DND-41 (cell line): ENCODE results near the gene SSTR3.

Experiments used
- ATAC-seq: fragments of 200-7000 bp; cut with Tn5 transposase; 3 replicates; pipeline ENCODE4 v1.9.1; 2021; ENCODE audit warnings: low read depth; ENCODE audit not compliant: insufficient read depth
- DNase-seq: peaks from one replicate; pipeline ENCODE4 v3.0.0-alpha.2; 2020
- H2AFZ ChIP-seq: 2 replicates; pipeline ENCODE4 v1.6.0; 2012; ENCODE audit warnings: low read depth, low read length
- H3K27ac ChIP-seq: 2 replicates; pipeline ENCODE4 v1.5.1; 2012; ENCODE audit warnings: low read length, inconsistent platforms
- H3K27me3 ChIP-seq: fragments of 200-600 bp; sonication (generic); 2 replicates; pipeline ENCODE4 v1.6.0; 2012; ENCODE audit warnings: low read length, mild to moderate bottlenecking, inconsistent platforms; ENCODE audit not compliant: insufficient read depth, poor library complexity
- H3K36me3 ChIP-seq: 2 replicates; pipeline ENCODE4 v1.5.1; 2012; ENCODE audit warnings: low read length, inconsistent platforms; ENCODE audit not compliant: insufficient read depth
- H3K4me1 ChIP-seq: 2 replicates; pipeline ENCODE4 v1.5.1; 2012; ENCODE audit warnings: mild to moderate bottlenecking, low read length; ENCODE audit not compliant: insufficient read depth
- H3K4me2 ChIP-seq: 2 replicates; pipeline ENCODE4 v1.6.0; 2012; ENCODE audit warnings: mild to moderate bottlenecking, moderate library complexity, low read length, inconsistent platforms; ENCODE audit not compliant: insufficient read depth
- H3K4me3 ChIP-seq, 2 experiments: fragments of 200-600 bp in 1 of 2; shearing (Covaris generic) in 1 of 2; 2 replicates each; pipeline ENCODE4 v1.5.1; 2012 to 2016; ENCODE audit warnings: inconsistent platforms in 2 of 2, low read length in 2 of 2, mild to moderate bottlenecking in 2 of 2, low read depth in 1 of 2, moderate library complexity in 1 of 2
- H3K79me2 ChIP-seq: 2 replicates; pipeline ENCODE4 v1.6.0; 2012; ENCODE audit warnings: low read length, inconsistent platforms; ENCODE audit not compliant: insufficient read depth
- H3K9ac ChIP-seq: 2 replicates; pipeline ENCODE4 v1.6.0; 2012; ENCODE audit warnings: low read depth, mild to moderate bottlenecking, inconsistent platforms, low read length, moderate library complexity
- H3K9me3 ChIP-seq: 2 replicates; pipeline ENCODE4 v1.5.1; 2012; ENCODE audit warnings: low read length, moderate library complexity, mild to moderate bottlenecking, inconsistent platforms; ENCODE audit not compliant: insufficient read depth, severe bottlenecking
- H4K20me1 ChIP-seq: 2 replicates; pipeline ENCODE4 v1.6.0; 2012; ENCODE audit warnings: low read length; ENCODE audit not compliant: insufficient read depth
- EZH2 ChIP-seq: IDR thresholded peaks from 3 replicates; pipeline ENCODE4 v1.6.1; 2012; ENCODE audit warnings: borderline replicate concordance, low read depth, mild to moderate bottlenecking, moderate library complexity, low read length, inconsistent platforms; ENCODE audit not compliant: severe bottlenecking
- TF ChIP-seq, protein P1 (sequence below): IDR thresholded peaks from 2 replicates; pipeline ENCODE4 v1.5.1; 2012; ENCODE audit warnings: borderline replicate concordance, low read length, moderate library complexity, mild to moderate bottlenecking; ENCODE audit not compliant: poor library complexity, severe bottlenecking; ENCODE audit errors: extremely low read depth

SSTR3 gene

GRCh38 chr22:37204045-37204655 is 8.1 kb downstream of the SSTR3 start:
- no peak for ATAC-seq
- TF ChIP-seq, protein P1, sequence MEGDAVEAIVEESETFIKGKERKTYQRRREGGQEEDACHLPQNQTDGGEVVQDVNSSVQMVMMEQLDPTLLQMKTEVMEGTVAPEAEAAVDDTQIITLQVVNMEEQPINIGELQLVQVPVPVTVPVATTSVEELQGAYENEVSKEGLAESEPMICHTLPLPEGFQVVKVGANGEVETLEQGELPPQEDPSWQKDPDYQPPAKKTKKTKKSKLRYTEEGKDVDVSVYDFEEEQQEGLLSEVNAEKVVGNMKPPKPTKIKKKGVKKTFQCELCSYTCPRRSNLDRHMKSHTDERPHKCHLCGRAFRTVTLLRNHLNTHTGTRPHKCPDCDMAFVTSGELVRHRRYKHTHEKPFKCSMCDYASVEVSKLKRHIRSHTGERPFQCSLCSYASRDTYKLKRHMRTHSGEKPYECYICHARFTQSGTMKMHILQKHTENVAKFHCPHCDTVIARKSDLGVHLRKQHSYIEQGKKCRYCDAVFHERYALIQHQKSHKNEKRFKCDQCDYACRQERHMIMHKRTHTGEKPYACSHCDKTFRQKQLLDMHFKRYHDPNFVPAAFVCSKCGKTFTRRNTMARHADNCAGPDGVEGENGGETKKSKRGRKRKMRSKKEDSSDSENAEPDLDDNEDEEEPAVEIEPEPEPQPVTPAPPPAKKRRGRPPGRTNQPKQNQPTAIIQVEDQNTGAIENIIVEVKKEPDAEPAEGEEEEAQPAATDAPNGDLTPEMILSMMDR: no peak
- no peak for TF ChIP-seq EZH2
- no peak overlapping the region for H2AFZ ChIP-seq
- H3K9me3 ChIP-seq: no peaks in the 10 kb centered on the region
- H3K27ac ChIP-seq: no peak overlapping the region
- peaks cover 7% of the 10 kb centered on the region for H3K4me1 ChIP-seq
- no peak overlapping the region for H3K9ac ChIP-seq
- no peaks in the 10 kb centered on the region for H3K36me3 ChIP-seq
- H3K27me3 ChIP-seq: no peaks in the 10 kb centered on the region
- no peak for DNase-seq
- H3K79me2 ChIP-seq: no peaks in the 10 kb centered on the region
- H3K4me2 ChIP-seq: no peak overlapping the region
- no peaks in the 10 kb centered on the region for H4K20me1 ChIP-seq
- no peak overlapping the region for H3K4me3 ChIP-seq

GRCh38 chr22:37203354-37204044 is 8.8 kb downstream of the SSTR3 start:
- no peak overlapping the region for H3K4me2 ChIP-seq
- H3K9me3 ChIP-seq: no peaks in the 10 kb centered on the region
- DNase-seq (no peak), ATAC-seq (no peak)
- H3K27me3 ChIP-seq: no peaks in the 10 kb centered on the region
- H3K36me3 ChIP-seq: no peaks in the 10 kb centered on the region
- H3K79me2 ChIP-seq: no peaks in the 10 kb centered on the region
- TF ChIP-seq EZH2: no peak
- TF ChIP-seq, protein P1: no peak
- no peaks in the 10 kb centered on the region for H4K20me1 ChIP-seq
- H2AFZ ChIP-seq: no peak overlapping the region
- H3K27ac ChIP-seq: no peak overlapping the region
- H3K9ac ChIP-seq: no peak overlapping the region
- H3K4me3 ChIP-seq: no peak overlapping the region
- peaks cover 7% of the 10 kb centered on the region for H3K4me1 ChIP-seq

DNA sequence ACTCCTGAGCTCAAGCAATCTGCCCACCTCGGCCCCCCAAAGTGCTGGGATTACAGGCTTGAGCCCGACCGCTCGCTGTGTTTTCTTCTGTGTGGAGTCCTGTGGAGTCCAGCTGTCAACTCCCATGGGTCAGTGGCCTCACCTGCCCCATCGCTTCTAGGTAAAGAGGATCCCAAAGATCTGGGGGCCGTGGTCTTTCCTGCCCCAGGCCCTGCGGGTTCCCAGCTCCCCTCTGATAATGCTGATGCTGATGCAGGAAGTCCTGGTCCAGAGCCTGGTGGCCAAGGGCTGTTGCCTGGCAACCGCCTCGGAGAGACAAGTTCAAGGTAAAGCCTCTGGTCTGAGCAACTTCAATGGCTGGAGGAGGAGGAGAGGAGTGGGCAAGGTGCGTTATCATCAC is 9.6 kb downstream of the SSTR3 start:
- Histone ChIP-seq H3K9me3 (no peaks in the 10 kb centered on the region), H3K36me3 (no peaks in the 10 kb centered on the region), H3K79me2 (peaks cover 6% of the 10 kb centered on the region), H3K4me2 (no peak overlapping the region), H3K9ac (no peak overlapping the region), H3K27me3 (no peaks in the 10 kb centered on the region), H2AFZ (no peak overlapping the region), H3K4me1 (peaks cover 13% of the 10 kb centered on the region), H3K27ac (no peak overlapping the region), H4K20me1 (no peaks in the 10 kb centered on the region), H3K4me3 (no peak overlapping the region)
- DNase-seq (no peak), ATAC-seq (no peak)
- TF ChIP-seq, protein P1: no peak
- no peak for TF ChIP-seq EZH2
